Gastroesophageal sphincter (tissue), 2 donors: ENCODE data around the gene PARD6B.

Experiments
- EP300 ChIP-seq: sonication (generic); formaldehyde crosslinking; IDR thresholded peaks from one replicate; pipeline ENCODE4 v1.6.1; 2017; ENCODE audit warnings: antibody characterized with exemption, mild to moderate bottlenecking
- POLR2AphosphoS5 ChIP-seq: sonication (generic); formaldehyde crosslinking; IDR thresholded peaks from one replicate; pipeline ENCODE4 v1.6.1; 2017; ENCODE audit warnings: antibody characterized with exemption

GRCh38 chr20:50724851-50725723, 6.3 kb upstream of the PARD6B start:
- TF ChIP-seq POLR2AphosphoS5, result peak; percentile 73
- TF ChIP-seq EP300, result no peak
